PC-9 (cell line): ENCODE data around the gene NXPH2. TPM values are rescaled to one million over a fixed set of nuclear protein-coding genes. Genes with fewer than 3 reads are reported as not detected.

Source experiments
- BruUV-seq: library from RNA; stranded (reverse); fragments of 400-500 nt; replicated peaks from 2 replicates; lab custom pipeline; 2021; lab: Mats Ljungman, UMichigan
- CTCF ChIA-PET: fragments of 300-600 bp; sonication (Branson Sonifier 250); formaldehyde crosslinking; loops from one replicate; lab custom pipeline; 2022; ENCODE audit warnings: antibody characterized with exemption; lab: Charles Lee
- POLR2A ChIA-PET: fragments of 300-600 bp; sonication (Branson Sonifier 250); formaldehyde crosslinking; loops from one replicate; lab custom pipeline; 2022; ENCODE audit warnings: antibody characterized with exemption; ENCODE audit not compliant: unreplicated experiment; lab: Charles Lee
- DNase-seq, 2 experiments: peaks; one replicate each; pipeline versions ENCODE4 v3.0.0 to v3.0.0-alpha.2; 2015 to 2022; ENCODE audit warnings: mixed read lengths in 1 of 2
- H2AFZ ChIP-seq: fragments of 200-600 bp; sonication (generic); 2 replicates; pipeline ENCODE4 v1.8.1; 2017; ENCODE audit warnings: antibody characterized with exemption
- H3F3A ChIP-seq: fragments of 200-600 bp; sonication (generic); 2 replicates; pipeline ENCODE4 v1.8.1; 2017; ENCODE audit warnings: antibody characterized with exemption, mild to moderate bottlenecking, low read depth; ENCODE audit not compliant: insufficient read depth
- H3K27ac ChIP-seq: fragments of 200-600 bp; sonication (generic); 2 replicates; pipeline ENCODE4 v1.6.1; 2016; ENCODE audit warnings: mixed run types
- H3K27me3 ChIP-seq: fragments of 200-600 bp; sonication (generic); 2 replicates; pipeline ENCODE4 v1.6.1; 2016; ENCODE audit warnings: low read depth, mixed run types; ENCODE audit not compliant: insufficient read depth
- H3K36me3 ChIP-seq: fragments of 200-600 bp; sonication (generic); 2 replicates; pipeline ENCODE4 v1.6.1; 2016; ENCODE audit warnings: low read depth, mixed run types
- H3K4me1 ChIP-seq: fragments of 200-600 bp; sonication (generic); replicated peaks from 2 replicates; pipeline ENCODE4 v1.6.1; 2016; ENCODE audit warnings: mixed run types; ENCODE audit not compliant: insufficient read depth
- H3K4me2 ChIP-seq: fragments of 200-600 bp; sonication (generic); 2 replicates; pipeline ENCODE4 v1.6.1; 2017; ENCODE audit warnings: mixed run types
- H3K4me3 ChIP-seq: fragments of 200-600 bp; sonication (generic); 2 replicates; pipeline ENCODE4 v1.6.1; 2016; ENCODE audit warnings: mixed run types
- H3K79me2 ChIP-seq: fragments of 200-600 bp; sonication (generic); 2 replicates; pipeline ENCODE4 v1.6.1; 2017; ENCODE audit warnings: low read depth, mixed run types
- H3K9me2 ChIP-seq: fragments of 200-600 bp; sonication (generic); 2 replicates; pipeline ENCODE4 v1.8.1; 2017; ENCODE audit warnings: mild to moderate bottlenecking; ENCODE audit not compliant: insufficient read depth
- H3K9me3 ChIP-seq: fragments of 200-600 bp; sonication (generic); 2 replicates; pipeline ENCODE4 v1.8.1; 2016; ENCODE audit warnings: low read depth; ENCODE audit not compliant: insufficient read depth
- H4K20me1 ChIP-seq: fragments of 200-600 bp; sonication (generic); 2 replicates; pipeline ENCODE4 v1.8.1; 2017; ENCODE audit not compliant: insufficient read depth
- EZH2 ChIP-seq: fragments of 200-600 bp; sonication (generic); IDR thresholded peaks from 2 replicates; pipeline ENCODE4 v1.8.0; 2017; ENCODE audit warnings: antibody characterized with exemption, low read depth
- intact Hi-C: fragments of 100-400 bp; cut with micrococcal nuclease; formaldehyde crosslinking; loops from one replicate; pipeline ENCODE4 v1.10.0; 2022; ENCODE audit not compliant: unreplicated experiment
- total RNA-seq: library from RNA; stranded (reverse); gene quantifications from 2 replicates; pipeline ENCODE4 v1.2.3, GENCODE V29; 2021
- TF ChIP-seq, protein P1 (sequence below): fragments of 200-600 bp; sonication (generic); conservative IDR thresholded peaks from 2 replicates; pipeline ENCODE4 v1.6.1; 2017; ENCODE audit warnings: mixed run types, antibody characterized with exemption, mild to moderate bottlenecking, moderate library complexity

The NXPH2 gene
- total RNA-seq, 1 experiment from 2014 or later, result not detected

DNA sequence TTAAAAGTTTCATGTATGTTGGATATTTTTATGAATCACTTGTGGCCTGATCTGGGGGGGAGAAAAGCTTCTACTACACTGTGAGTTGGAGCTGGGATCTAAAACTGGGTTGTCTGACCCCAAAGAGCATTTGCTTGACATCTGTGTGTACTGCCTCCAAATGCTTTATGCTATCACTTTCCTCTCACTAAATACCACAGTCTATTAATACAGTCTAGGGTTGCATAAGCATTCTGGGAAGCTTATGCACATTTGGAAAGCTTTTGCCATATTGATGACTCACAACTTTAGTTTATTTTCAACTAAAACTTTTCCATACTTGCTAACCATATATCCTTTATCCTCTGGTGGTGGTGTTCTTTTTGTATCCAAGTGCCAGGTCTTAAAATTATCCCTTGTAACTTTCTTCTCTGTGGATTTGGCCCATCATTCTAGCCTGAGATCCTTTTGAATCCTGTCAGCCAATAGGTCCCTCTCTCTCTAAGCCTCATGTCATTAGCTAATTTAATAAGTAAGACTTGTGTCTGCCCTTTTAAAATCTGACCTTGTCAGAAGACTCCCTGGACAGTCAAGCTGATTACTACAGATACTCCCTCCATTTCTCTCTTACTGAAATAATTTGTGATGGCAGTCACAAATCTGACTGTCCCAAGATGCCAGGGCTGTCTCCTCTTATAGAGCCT is 72.7 kb downstream of the NXPH2 start:
- BruUV-seq, result no TSS peak
- H2AFZ ChIP-seq, result no peak overlapping the region
- no peak overlapping the region for H3K4me2 ChIP-seq
- DNase-seq, result no peak
- intact Hi-C loops, result no loop called here
- no peak overlapping the region for H3K27ac ChIP-seq
- H3K36me3 ChIP-seq, result no peaks in the 10 kb centered on the region
- no peaks in the 10 kb centered on the region for H4K20me1 ChIP-seq
- no peaks in the 10 kb centered on the region for H3K9me2 ChIP-seq
- H3K4me1 ChIP-seq, result no peaks in the 10 kb centered on the region
- TF ChIP-seq, protein P1, sequence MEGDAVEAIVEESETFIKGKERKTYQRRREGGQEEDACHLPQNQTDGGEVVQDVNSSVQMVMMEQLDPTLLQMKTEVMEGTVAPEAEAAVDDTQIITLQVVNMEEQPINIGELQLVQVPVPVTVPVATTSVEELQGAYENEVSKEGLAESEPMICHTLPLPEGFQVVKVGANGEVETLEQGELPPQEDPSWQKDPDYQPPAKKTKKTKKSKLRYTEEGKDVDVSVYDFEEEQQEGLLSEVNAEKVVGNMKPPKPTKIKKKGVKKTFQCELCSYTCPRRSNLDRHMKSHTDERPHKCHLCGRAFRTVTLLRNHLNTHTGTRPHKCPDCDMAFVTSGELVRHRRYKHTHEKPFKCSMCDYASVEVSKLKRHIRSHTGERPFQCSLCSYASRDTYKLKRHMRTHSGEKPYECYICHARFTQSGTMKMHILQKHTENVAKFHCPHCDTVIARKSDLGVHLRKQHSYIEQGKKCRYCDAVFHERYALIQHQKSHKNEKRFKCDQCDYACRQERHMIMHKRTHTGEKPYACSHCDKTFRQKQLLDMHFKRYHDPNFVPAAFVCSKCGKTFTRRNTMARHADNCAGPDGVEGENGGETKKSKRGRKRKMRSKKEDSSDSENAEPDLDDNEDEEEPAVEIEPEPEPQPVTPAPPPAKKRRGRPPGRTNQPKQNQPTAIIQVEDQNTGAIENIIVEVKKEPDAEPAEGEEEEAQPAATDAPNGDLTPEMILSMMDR, result no peak
- TF ChIP-seq EZH2, result no peak
- no peaks in the 10 kb centered on the region for H3K79me2 ChIP-seq
- H3K9me3 ChIP-seq, result no peaks in the 10 kb centered on the region
- no peaks in the 10 kb centered on the region for H3K27me3 ChIP-seq
- ChIA-PET POLR2A (no interaction called here), CTCF (interaction anchor here (0.6 kb wide), 1 partner anchor 616 kb away, joined by 4 read pairs; no protein-coding TSS in a partner anchor)
- H3F3A ChIP-seq, result no peaks in the 10 kb centered on the region
- no peak overlapping the region for H3K4me3 ChIP-seq

- Histone ChIP-seq H3K4me1 (no peaks in the 10 kb centered on the region), H3K4me2 (no peak overlapping the region), H3K4me3 (no peak overlapping the region), H4K20me1 (no peaks in the 10 kb centered on the region), H3K27ac (no peak overlapping the region), H3K9me3 (no peaks in the 10 kb centered on the region), H3F3A (no peaks in the 10 kb centered on the region), H3K27me3 (no peaks in the 10 kb centered on the region), H2AFZ (no peak overlapping the region), H3K9me2 (no peaks in the 10 kb centered on the region), H3K36me3 (no peaks in the 10 kb centered on the region), H3K79me2 (no peaks in the 10 kb centered on the region)
- intact Hi-C loops, result no loop called here
- ChIA-PET CTCF (no interaction called here), POLR2A (no interaction called here)
- no TSS peak for BruUV-seq
- TF ChIP-seq, protein P1, result no peak
- TF ChIP-seq EZH2, result no peak
- no peak for DNase-seq
Observed at GRCh38 chr2:138703242-138703641, 76.9 kb downstream of the NXPH2 start.

DNA sequence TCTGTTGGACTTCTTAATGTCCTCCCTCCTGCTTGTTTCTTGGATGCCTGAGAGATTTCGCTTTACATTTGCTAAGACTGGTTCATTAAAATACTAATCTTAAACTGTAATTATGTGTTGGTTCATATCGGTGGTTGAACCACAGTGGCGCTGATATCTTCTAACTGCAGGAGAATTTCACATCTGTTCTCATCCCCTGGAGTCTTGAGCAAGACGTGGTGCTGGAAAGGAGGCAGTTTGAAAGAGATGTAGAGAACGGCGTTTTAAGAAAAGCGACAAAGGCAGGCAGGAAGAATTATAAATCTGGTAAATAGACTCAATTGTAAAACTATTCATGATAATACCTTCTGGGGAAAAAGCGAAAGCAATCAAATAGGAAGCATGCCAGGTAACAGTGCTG is 79.5 kb downstream of the NXPH2 start:
- Histone ChIP-seq H3K27me3 (no peaks in the 10 kb centered on the region), H3K9me3 (no peaks in the 10 kb centered on the region), H4K20me1 (no peaks in the 10 kb centered on the region), H3K4me3 (no peak overlapping the region), H3F3A (no peaks in the 10 kb centered on the region), H3K4me2 (no peak overlapping the region), H3K9me2 (no peaks in the 10 kb centered on the region), H2AFZ (peak overlapping the region; percentile 58; the same call in 1 of the 2 replicates), H3K79me2 (no peaks in the 10 kb centered on the region), H3K4me1 (no peaks in the 10 kb centered on the region), H3K27ac (no peak overlapping the region), H3K36me3 (no peaks in the 10 kb centered on the region)
- intact Hi-C loops, result no loop called here
- no peak for DNase-seq
- no peak for TF ChIP-seq EZH2
- TF ChIP-seq, protein P1, result no peak
- ChIA-PET POLR2A (no interaction called here), CTCF (no interaction called here)
- no TSS peak for BruUV-seq
